H4 (cell line): ENCODE results near the gene ATG4B. TPM values are rescaled to one million over a fixed set of nuclear protein-coding genes. Genes with fewer than 3 reads are reported as not detected.

Experiments used
- DNase-seq: peaks from one replicate; pipeline ENCODE4 v3.0.0-alpha.2; 2015; ENCODE audit warnings: low spot score
- total RNA-seq: library from RNA; depleted of rRNA; stranded (reverse); fragments of >200 nt; shearing (Covaris generic); gene quantifications from 2 replicates; pipeline ENCODE4 v1.2.3, GENCODE V29; 2014

The ATG4B gene
- total RNA-seq, 1 experiment from 2014 or later: 72.8 TPM

GRCh38 chr2:241666627-241667400 lies 29.3 kb downstream of the ATG4B start:
- DNase-seq: no peak

GRCh38 chr2:241668354-241668753 lies 30.9 kb downstream of the ATG4B start:
- DNase-seq: no peak

DNA sequence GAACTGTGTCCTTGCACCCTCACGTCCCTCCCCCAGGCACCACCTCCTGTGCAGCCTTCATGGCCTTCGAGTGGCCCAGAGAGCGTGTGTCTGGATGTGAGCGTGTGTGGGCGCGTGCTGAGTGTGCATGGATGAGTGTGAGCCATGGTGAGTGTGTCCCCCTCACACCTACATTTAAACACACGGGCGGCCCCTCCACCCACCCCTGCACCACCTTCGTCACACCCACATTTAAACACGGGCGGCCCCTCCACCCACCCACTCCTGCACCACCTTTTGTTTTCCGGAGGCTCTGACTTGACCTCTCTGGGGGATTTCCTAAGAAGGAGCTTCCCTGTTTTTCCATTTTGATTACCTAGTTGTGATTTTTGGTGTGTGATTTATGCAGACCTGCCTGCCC lies 31.3 kb downstream of the ATG4B start:
- DNase-seq: no peak

- DNase-seq: no peak
Observed at GRCh38 chr2:241670333-241671110, 33.0 kb downstream of the ATG4B start.

- DNase-seq: no peak
Observed at GRCh38 chr2:241671457-241672240, 34.2 kb downstream of the ATG4B start.

DNA sequence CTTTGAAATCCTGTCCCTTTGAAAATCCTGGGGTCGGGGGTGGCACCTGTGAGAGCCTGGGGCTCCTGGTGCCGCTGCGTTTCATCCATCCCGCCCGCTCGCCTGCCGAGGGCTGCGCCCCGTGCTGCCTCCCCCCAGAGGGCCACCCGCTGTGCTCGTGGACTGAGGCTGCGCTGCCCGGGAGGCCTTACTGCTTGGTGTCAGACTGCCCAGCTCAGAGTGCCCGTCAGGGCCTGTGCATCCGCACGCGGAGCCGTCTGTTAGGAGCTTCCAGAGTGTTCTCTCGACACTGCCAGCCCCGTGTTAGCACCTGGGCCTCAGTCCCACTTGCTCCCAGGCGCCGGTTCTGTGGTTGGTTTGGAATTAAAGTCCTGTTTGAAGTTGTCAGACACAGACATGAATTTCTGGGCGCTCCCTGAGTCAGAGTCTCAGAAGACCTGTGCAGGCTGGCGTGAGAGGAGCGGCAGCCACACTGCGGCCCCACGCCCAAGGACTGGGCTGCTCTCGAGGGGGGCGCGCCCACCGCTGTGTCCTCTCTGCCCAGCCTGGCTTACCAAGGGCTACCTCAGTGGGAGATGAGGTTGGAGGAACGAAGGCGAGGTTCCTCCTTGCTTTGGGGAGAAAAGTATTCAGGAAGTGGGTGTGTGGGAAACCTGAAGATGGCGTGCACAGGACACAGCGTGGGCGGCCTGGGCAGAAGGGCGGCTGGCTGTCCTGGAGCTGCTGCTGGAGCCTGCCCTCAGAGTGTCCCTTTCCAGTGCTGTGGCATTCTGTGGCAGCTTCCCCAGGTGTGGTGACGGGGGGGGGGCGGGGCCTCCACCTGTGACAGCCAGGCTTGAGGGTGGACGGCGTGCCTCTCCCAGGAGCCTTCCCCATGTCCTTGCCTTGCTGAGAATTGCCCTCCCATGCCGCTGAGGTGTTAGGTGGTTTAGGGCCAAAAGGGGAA lies 35.0 kb downstream of the ATG4B start:
- no peak for DNase-seq

- DNase-seq: no peak
Observed at GRCh38 chr2:241673189-241673663, 35.7 kb downstream of the ATG4B start.

DNA sequence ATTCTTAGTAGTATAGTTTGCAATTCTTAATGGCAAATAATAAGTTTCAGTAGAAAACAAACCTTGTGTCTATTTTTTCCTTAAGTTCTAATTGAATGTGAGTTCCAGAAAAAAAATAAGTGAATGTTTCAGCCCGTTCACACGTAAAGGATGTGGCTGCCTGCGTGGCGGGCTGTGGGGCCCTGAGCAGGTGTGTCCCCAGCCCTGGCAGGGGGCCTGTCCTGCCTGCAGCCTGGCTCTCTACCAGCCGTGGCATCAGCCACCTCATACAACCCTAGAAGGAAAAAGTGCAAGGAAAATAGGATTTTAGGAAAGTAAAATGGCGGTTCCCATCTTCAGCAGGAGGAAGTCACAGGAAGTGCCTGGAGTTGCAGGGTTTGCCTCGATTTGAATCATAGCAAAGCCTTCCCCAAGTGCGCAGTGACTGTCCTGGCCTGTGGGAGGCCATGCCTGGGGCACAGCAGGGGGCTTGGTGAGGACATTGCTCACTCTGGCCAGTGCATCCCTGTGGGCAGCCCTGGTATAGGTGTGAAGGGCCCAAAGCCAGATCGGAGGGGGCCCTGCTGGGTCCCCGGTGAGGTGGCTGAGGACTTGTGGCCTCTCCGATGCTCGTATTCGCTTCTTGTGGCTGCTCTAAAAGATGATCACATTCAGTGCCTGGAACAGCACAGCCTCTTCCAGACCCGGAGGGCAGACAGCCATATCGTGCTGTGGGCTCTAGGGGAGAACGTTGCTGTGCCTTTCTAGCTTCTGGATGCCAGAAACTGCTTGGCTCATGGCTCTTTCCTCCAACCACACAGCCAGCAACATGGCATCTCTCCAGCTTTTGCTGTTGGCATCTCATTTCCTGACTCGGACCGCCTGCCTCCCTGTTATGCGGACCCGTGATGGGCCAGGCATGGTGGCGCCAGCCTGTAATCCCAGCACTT lies 36.6 kb downstream of the ATG4B start:
- no peak for DNase-seq

GRCh38 chr2:241675885-241676284 lies 38.4 kb downstream of the ATG4B start:
- no peak for DNase-seq

DNA sequence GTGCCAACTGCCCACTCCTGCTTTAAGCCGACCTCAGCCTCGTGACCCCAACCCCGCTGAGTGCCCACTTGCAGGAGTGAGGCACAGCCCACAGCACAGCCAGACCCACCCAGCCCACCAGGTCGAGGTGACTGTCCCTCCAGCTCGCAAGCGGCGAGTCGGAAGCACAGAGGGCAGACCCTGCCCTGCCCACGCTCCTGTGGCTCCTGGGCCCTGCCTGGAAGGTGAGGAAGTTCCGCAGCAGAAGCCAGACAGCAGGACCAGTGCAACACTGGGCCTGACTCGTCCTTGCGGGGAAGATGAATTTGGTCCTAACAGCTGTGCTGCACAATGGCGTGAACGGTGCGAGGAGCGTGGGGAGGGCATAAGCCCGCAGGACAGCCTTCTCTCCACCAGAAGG lies 39.2 kb downstream of the ATG4B start:
- no peak for DNase-seq

GRCh38 chr2:241677392-241677791 lies 39.9 kb downstream of the ATG4B start:
- no peak for DNase-seq

DNA sequence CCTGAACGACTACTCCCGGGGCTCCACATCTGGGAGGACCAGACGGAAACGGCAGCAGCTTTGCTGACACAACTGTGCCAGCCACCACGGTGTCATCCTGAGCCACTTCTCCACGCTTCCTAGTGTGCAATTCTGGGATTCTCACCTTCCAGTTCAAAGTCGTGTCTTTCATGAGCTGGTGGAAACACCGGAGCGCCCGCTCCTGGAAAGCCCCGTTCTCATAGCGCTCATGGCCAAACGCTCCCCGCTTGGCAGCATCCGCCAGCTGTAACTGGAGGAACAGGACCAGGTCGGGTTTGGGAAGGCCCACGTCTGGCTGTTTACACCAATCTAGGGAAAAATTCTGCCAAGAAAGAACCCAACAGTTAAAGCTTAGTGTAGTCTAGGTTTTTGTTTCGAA lies 40.8 kb downstream of the ATG4B start:
- DNase-seq: no peak

DNA sequence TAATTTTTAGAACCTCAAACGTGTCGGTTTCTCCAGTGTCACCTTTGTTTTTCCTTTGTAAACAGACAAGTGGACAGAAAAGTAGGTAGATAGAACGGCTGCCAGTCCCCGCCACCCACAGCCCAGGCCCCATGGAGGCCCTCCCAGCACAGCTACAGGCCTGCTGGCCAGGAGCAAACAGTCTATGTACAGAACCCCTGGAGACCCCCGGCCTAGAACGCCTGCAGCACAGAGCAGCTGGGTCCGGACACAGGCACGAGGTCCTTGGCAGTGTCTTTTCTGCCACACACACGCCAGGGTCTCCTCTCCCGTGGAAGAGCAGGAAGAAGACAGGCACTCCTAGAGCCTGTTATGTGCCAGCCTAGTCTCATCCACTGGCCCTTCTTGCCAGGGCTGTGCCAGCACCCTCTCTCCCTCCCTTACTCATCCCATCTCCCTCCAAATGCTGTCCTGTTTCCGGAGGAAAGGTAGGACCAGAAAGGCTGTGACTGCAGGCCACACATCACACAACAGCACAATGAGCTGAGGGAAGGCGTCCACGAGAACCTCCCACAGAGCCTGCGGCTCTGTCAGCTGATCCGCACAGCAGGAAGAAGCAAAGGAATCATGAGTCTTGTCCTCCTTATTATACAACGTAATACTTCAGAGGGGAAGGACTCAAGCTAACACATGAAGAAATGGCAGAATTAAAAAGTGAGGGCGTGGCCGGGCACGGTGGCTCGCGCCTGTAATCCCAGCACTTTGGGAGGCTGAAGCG lies 41.5 kb downstream of the ATG4B start:
- DNase-seq: no peak

- no peak for DNase-seq
Observed at GRCh38 chr2:241680044-241680443, 42.6 kb downstream of the ATG4B start.

- peak; percentile 50 for DNase-seq
Observed at GRCh38 chr2:241680827-241681599, 43.5 kb downstream of the ATG4B start.

GRCh38 chr2:241686324-241686649 lies 48.8 kb downstream of the ATG4B start:
- no peak for DNase-seq

DNA sequence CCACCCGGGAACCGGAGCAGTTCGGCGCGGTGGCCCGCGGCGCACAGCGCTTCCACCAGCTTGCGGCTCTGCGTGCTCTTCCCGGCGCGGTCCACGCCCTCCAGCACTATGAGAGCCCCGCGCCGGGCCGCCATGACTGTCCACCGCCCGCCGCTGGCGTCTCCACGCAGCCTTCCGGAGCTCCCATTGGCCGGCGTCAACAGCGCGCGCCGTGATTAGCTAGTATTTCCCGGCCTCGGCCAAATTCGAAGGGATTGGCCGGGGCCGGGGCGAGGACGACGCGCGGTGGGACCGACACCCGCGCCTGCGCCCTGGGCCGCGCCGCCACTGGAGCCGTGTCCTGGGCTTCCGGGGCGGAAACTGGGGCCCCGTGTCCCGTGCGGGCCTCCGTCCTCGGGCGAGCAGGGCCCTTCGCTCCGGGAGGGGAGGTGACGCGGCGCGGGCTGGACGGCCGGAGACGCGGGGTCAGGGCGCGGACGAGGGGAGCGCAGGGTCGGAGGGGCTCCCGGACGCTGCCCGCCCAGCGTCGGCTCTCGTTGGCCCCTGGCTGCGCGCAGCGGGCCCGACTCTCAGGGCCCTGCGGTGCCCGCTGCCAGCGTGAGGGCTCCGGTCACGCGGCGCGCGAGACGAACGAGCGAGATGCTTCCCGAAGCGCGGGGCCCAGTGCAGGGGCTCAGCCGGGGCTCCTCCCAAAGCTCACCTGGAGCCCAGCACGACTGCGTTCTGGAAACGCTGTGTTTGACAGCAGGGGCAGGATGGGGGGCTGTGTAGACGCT lies 49.3 kb downstream of the ATG4B start, which contains the start of gene DTYMK:
Gene DTYMK, minus strand, starts transcription at position 166 of the 776 bp plus-strand sequence. Its CDS starts 32 bp downstream, at position 134.
- DNase-seq: peak; percentile 90

DNA sequence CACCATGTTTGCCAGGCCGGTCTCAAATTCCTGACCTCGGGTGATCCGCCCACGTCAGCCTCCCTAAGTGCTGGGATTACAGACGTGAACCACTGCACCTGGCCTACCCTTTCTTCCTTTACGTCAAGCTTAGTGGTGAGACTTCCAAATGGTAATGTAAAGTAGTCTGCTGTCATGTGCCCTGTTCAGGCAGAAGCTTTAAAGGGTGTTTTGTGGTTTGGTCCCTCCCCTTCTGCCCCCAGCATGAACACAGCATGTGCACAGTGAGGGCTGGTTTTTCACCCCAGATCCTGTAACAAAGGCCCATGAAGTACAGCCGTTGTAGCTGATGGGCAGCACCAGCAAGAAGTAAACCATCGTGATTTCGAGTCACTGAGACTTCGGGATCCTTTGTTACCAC lies 51.8 kb downstream of the ATG4B start:
- DNase-seq: no peak
